Activated B cell treated with CpG ODN at 0.5 μM for 24 hours (primary cell): ENCODE results near the gene MRPL20. TPM values are rescaled to one million over a fixed set of nuclear protein-coding genes. Genes with fewer than 3 reads are reported as not detected.
"Not testable (repeated sequence)": the region's sequence is repeated elsewhere in the genome, so short reads cannot be mapped to it uniquely, and the experiment has no call there.

ENCODE experiments used
- ATAC-seq: fragments of 200-7000 bp; cut with Tn5 transposase; one replicate; pipeline ENCODE4 v1.10.0; 2021; ENCODE audit warnings: low read depth, mild to moderate bottlenecking, moderate library complexity
- CTCF ChIA-PET: fragments of 350-600 bp; sonication (Branson Sonifier 250); formaldehyde crosslinking; loops from one replicate; lab custom pipeline; 2021; ENCODE audit warnings: antibody characterized with exemption; lab: Charles Lee
- POLR2A ChIA-PET: fragments of 350-600 bp; sonication (Branson Sonifier 250); formaldehyde crosslinking; loops from one replicate; lab custom pipeline; 2021; ENCODE audit warnings: antibody characterized with exemption; lab: Charles Lee
- DNase-seq: peaks from one replicate; pipeline ENCODE4 v3.0.0; 2022
- H3K27ac Mint-ChIP-seq: one replicate; pipeline ENCODE4 v1.8.0; 2020; ENCODE audit warnings: mixed read lengths
- H3K27me3 Mint-ChIP-seq: one replicate; pipeline ENCODE4 v1.8.0; 2021; ENCODE audit warnings: mixed read lengths
- H3K36me3 Mint-ChIP-seq: one replicate; pipeline ENCODE4 v1.8.0; 2021; ENCODE audit warnings: low read depth, mixed read lengths
- H3K4me1 Mint-ChIP-seq: one replicate; pipeline ENCODE4 v1.8.0; 2021; ENCODE audit warnings: mixed read lengths
- H3K4me3 Mint-ChIP-seq: one replicate; pipeline ENCODE4 v1.8.0; 2020; ENCODE audit warnings: mild to moderate bottlenecking, mixed read lengths
- H3K9me3 Mint-ChIP-seq: one replicate; pipeline ENCODE4 v1.8.0; 2020; ENCODE audit warnings: mixed read lengths
- intact Hi-C: fragments of 100-400 bp; cut with micrococcal nuclease; formaldehyde crosslinking; loops from one replicate; pipeline ENCODE4 v1.15.1; 2024
- total RNA-seq: library from RNA; stranded (reverse); gene quantifications from 2 replicates; pipeline ENCODE4 v1.2.3, GENCODE V29; 2022
- TF ChIP-seq, protein P1 (sequence below): fragments of 200-600 bp; IDR thresholded peaks from one replicate; pipeline ENCODE4 v1.8.0; 2022; ENCODE audit warnings: antibody characterized with exemption, mild to moderate bottlenecking

Gene MRPL20
- total RNA-seq, 1 donor from 2014 or later: 136 TPM

DNA sequence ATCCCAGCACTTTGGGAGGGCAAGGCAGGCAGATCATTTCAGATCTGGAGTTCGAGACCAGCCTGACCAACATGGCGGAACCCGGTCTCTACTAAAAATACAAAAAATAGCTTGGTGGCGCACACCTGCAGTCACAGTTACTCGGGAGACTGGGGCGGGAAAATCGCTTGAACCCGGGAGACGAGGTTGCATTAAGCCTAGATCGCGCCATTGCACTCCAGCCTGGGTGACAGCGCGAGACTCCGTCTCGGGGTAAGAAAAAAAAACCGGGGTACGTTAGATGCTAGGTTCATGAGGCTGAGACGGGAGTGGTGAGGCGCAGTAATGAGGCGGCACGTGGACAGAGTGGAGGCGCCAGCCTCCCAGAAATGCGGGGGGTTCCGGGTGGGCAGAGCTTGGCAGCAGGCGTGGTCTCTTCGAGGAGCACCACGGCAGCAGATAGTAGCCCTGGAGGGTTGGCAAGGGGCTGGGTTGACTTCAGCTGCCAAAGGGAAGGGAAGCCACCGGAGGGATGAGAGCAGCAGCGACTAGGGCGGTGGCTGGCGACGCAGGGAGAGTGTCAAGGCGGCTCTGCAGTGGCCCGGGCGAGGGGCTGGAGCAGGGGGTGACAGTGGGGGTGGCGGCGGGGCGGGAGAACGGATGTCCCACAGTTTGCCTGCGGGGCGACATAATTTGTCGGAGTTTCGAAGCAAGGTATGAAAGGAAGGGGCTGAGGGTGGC, 832 bp downstream of the MRPL20 start:
- POLR2A ChIA-PET: interaction anchor here (0.9 to 3.7 kb wide), 3 partner anchors 7 to 387 kb away, joined by 3 to 44 read pairs (median 37); partner anchors contain the start of genes AURKAIP1 and CCNL2
- H3K36me3 Mint-ChIP-seq: peaks cover 53% of the 10 kb centered on the region
- no peak for DNase-seq

DNA sequence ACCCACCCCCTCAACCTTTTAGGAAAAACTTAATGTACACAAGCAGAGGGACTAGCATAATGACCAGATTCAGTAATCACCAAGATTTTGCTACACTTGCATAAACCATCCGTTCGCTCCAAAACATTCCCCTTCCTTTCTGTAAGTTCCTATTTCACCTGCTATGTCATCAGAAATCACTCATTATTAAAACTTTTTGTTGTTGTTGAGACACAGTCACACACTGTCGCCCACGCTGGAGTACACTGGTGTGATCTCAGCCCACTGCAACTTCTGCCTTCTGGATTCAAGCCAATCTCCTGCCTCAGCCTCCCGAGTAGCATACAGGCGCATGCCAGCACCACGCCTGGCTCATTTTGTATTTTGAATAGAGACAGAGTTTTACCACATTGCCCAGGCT, 3.4 kb downstream of the MRPL20 start:
- CTCF ChIA-PET: no interaction called here
- no peaks in the 10 kb centered on the region for H3K27me3 Mint-ChIP-seq
- H3K27ac Mint-ChIP-seq: peak overlapping the region; percentile 41
- ATAC-seq: no peak
- DNase-seq: no peak
- TF ChIP-seq, protein P1, sequence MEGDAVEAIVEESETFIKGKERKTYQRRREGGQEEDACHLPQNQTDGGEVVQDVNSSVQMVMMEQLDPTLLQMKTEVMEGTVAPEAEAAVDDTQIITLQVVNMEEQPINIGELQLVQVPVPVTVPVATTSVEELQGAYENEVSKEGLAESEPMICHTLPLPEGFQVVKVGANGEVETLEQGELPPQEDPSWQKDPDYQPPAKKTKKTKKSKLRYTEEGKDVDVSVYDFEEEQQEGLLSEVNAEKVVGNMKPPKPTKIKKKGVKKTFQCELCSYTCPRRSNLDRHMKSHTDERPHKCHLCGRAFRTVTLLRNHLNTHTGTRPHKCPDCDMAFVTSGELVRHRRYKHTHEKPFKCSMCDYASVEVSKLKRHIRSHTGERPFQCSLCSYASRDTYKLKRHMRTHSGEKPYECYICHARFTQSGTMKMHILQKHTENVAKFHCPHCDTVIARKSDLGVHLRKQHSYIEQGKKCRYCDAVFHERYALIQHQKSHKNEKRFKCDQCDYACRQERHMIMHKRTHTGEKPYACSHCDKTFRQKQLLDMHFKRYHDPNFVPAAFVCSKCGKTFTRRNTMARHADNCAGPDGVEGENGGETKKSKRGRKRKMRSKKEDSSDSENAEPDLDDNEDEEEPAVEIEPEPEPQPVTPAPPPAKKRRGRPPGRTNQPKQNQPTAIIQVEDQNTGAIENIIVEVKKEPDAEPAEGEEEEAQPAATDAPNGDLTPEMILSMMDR: no peak
- H3K4me3 Mint-ChIP-seq: no peak overlapping the region
- POLR2A ChIA-PET: no interaction called here
- H3K9me3 Mint-ChIP-seq: no peaks in the 10 kb centered on the region
- H3K36me3 Mint-ChIP-seq: peaks cover 65% of the 10 kb centered on the region
- peaks cover 49% of the 10 kb centered on the region for H3K4me1 Mint-ChIP-seq
- intact Hi-C loops: loop anchor here (10.0 kb wide), 1 partner anchor 501 kb away; no protein-coding TSS in a partner anchor

More for the DNA sequence above, 832 bp downstream of the MRPL20 start:
- Mint-ChIP-seq H3K4me1 (peaks cover 44% of the 10 kb centered on the region), H3K9me3 (no peaks in the 10 kb centered on the region), H3K27ac (peak overlapping the region; percentile 82), H3K27me3 (no peaks in the 10 kb centered on the region), H3K4me3 (peak overlapping the region; percentile 92)
- intact Hi-C loops: loop anchor here (2.0 to 10.0 kb wide), 3 partner anchors 29 to 499 kb away; partner anchors contain the start of genes ATAD3B and VWA1
- CTCF ChIA-PET: no interaction called here
- TF ChIP-seq, protein P1: no peak
- no peak for ATAC-seq

DNA sequence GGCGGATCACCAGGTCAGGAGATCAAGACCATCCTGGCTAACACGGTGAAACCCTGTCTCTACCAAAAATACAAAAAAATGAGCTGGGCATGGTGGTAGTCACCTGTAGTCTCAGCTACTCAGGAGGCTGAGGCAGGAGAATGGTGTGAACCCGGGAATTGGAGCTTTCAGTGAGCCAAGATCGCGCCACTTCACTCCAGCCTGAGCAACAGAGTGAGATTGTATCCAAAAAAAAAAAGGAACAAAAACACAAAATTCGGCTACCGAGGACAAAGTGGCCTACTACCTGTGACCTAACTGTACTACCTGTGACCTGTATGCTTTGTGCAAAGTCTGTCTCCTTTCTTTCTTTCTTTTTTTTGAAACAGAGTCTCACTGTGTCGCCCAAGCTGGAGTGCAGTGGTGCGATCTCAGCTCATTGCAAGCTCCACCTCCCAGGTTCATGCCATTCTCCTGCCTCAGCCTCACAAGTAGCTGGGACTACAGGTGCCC, 4.1 kb downstream of the MRPL20 start:
- POLR2A ChIA-PET: interaction anchor here (1.7 kb wide), 1 partner anchor 28 kb away, joined by 7 read pairs; the partner anchor contains the start of gene AURKAIP1
- H3K4me3 Mint-ChIP-seq, ATAC-seq, DNase-seq, H3K9me3 Mint-ChIP-seq, H3K27me3 Mint-ChIP-seq, H3K27ac Mint-ChIP-seq, CTCF ChIA-PET: not testable (repeated sequence)
- intact Hi-C loops: loop anchor here (10.0 kb wide), 1 partner anchor 502 kb away; no protein-coding TSS in a partner anchor
- H3K36me3 Mint-ChIP-seq: peaks cover 68% of the 10 kb centered on the region
- H3K4me1 Mint-ChIP-seq: peaks cover 50% of the 10 kb centered on the region

- DNase-seq (no peak), ATAC-seq (no peak)
- H3K36me3 Mint-ChIP-seq: peaks cover 75% of the 10 kb centered on the region
- H3K27me3 Mint-ChIP-seq: no peaks in the 10 kb centered on the region
- ChIA-PET POLR2A (interaction anchor here (1.7 kb wide), 1 partner anchor 27 kb away, joined by 7 read pairs; the partner anchor contains the start of gene AURKAIP1), CTCF (no interaction called here)
- TF ChIP-seq, protein P1: no peak
- peaks cover 55% of the 10 kb centered on the region for H3K4me1 Mint-ChIP-seq
- peak overlapping the region; percentile 56 for H3K4me3 Mint-ChIP-seq
- no peak overlapping the region for H3K27ac Mint-ChIP-seq
- intact Hi-C loops: loop anchor here (10.0 kb wide), 1 partner anchor 503 kb away; no protein-coding TSS in a partner anchor
- no peaks in the 10 kb centered on the region for H3K9me3 Mint-ChIP-seq
Observed at GRCh38 chr1:1402072-1402900, 4.8 kb downstream of the MRPL20 start.

DNA sequence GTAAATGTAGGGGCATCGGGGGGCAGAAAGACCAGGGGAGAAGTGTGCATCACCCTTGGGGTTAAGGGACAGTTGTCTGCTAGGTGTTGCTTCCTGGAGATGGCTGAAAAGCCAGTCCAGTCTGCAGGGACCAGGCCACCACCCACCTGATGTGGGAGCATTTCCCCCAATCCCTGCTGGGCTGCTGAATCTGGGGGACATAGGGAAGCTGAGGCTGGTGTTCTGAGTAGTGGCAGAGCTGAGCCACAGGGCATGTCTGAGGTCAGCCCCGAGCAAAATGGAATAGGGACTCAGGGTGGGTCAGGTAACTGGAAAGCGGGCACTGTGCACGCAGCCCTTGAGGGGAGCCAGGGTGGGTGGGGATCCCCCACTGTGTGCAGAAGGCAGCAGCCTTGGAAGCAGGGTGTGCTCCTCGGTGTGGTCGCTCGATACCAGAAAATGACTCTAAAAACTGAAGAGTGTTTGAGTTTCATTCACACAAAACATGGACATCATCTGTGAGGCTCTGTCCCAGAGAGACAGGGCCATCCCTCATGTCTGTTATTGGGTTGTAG, 5.6 kb downstream of the MRPL20 start:
- intact Hi-C loops: loop anchor here (10.0 kb wide), 1 partner anchor 503 kb away; no protein-coding TSS in a partner anchor
- ATAC-seq (no peak), DNase-seq (no peak)
- no peaks in the 10 kb centered on the region for H3K9me3 Mint-ChIP-seq
- CTCF ChIA-PET: no interaction called here
- TF ChIP-seq, protein P1: no peak
- peaks cover 54% of the 10 kb centered on the region for H3K4me1 Mint-ChIP-seq
- peaks cover 77% of the 10 kb centered on the region for H3K36me3 Mint-ChIP-seq
- H3K4me3 Mint-ChIP-seq: peak overlapping the region; percentile 44
- POLR2A ChIA-PET: interaction anchor here (1.7 kb wide), 1 partner anchor 27 kb away, joined by 7 read pairs; the partner anchor contains the start of gene AURKAIP1
- no peaks in the 10 kb centered on the region for H3K27me3 Mint-ChIP-seq
- no peak overlapping the region for H3K27ac Mint-ChIP-seq
